Activated CD8-positive, alpha-beta memory T cell treated with anti-CD3 and anti-CD28 coated beads for 36 hours (primary cell): ENCODE results near the gene ALDH16A1. TPM values are rescaled to one million over a fixed set of nuclear protein-coding genes. Genes with fewer than 3 reads are reported as not detected.

Source experiments
- CTCF ChIA-PET: fragments of 350-600 bp; sonication (Branson Sonifier 250); formaldehyde crosslinking; loops from one replicate; lab custom pipeline; 2021; ENCODE audit warnings: antibody characterized with exemption; lab: Charles Lee
- POLR2A ChIA-PET: fragments of 350-600 bp; sonication (Branson Sonifier 250); formaldehyde crosslinking; loops from one replicate; lab custom pipeline; 2021; ENCODE audit warnings: antibody characterized with exemption; lab: Charles Lee
- total RNA-seq, 2 experiments: library from RNA; stranded (reverse); gene quantifications; one replicate each; pipeline ENCODE4 v1.2.3, GENCODE V29; 2021

ALDH16A1 gene
- total RNA-seq, 2 experiments from 2014 or later, result 38.4 to 38.5 TPM

DNA sequence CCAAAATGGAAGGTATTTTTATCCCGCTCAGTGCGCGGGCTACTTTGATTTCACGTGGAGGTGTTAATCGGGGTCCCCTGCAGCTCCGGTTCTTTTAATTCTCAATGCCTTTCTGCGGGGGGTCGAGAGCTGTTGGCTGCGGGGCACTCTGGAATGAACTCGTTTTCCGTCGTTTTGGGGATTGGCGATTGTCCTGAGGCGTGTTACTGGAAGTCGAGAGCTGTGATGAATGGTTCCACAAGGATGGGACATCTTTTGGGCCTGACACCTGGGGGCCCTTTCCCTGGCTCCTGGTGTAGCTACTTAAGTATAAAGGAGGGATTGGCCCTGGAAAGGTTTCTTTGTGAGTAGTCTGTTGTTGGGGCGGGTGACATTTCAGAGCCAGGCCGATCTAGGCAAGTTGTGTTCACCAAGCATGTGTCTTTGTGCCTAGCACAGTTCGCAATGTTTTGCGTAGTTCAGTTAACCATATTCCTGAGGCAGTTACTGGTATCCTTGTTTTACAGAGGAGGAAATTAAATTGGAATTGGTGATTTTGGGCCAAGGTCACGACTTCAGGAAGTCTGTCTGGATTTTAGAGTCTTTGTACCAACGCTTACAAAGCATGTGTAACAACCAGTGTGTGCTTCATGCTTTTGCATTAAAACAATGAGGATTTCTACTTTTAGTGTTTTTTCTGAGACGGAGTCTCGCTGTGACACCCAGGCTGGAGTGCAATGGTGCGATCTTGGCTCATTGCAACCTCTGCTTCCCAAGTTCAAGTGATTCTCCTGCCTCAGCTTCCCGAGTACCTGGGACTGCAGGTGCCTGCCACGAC lies 35.2 kb downstream of the ALDH16A1 start:
- ChIA-PET CTCF (interaction anchor here (0.5 to 1.9 kb wide), 5 partner anchors 11 to 19 kb away, joined by 3 to 8 read pairs (median 5); partner anchors contain the start of gene FLT3LG), POLR2A (interaction anchor here (0.9 to 1.3 kb wide), 6 partner anchors 8 to 152 kb away, joined by 3 to 14 read pairs (median 5); partner anchors contain the start of genes FLT3LG, PIH1D1, RPS11 and RRAS)

GRCh38 chr19:49488863-49489537 lies 36.0 kb downstream of the ALDH16A1 start:
- POLR2A ChIA-PET, result interaction anchor here (0.6 to 1.3 kb wide), 6 partner anchors 10 to 37 kb away, joined by 3 to 5 read pairs (median 4); partner anchors contain the start of genes ALDH16A1, FLT3LG and PIH1D1
- CTCF ChIA-PET, result interaction anchor here (0.5 to 1.9 kb wide), 5 partner anchors 10 to 18 kb away, joined by 4 to 8 read pairs (median 6); partner anchors contain the start of gene FLT3LG

- POLR2A ChIA-PET, result interaction anchor here (0.6 to 1.3 kb wide), 8 partner anchors 10 to 277 kb away, joined by 3 to 5 read pairs (median 4); partner anchors contain the start of genes ALDH16A1, AP2A1, FLT3LG and PIH1D1
- CTCF ChIA-PET, result interaction anchor here (0.6 to 1.3 kb wide), 4 partner anchors 9 to 47 kb away, joined by 3 to 6 read pairs (median 4); no protein-coding TSS in a partner anchor
Observed at GRCh38 chr19:49489601-49490167, 36.7 kb downstream of the ALDH16A1 start.

GRCh38 chr19:49490287-49491029 lies 37.4 kb downstream of the ALDH16A1 start:
- ChIA-PET POLR2A (interaction anchor here (0.7 to 1.2 kb wide), 2 partner anchors 12 to 17 kb away, joined by 3 read pairs; no protein-coding TSS in a partner anchor), CTCF (interaction anchor here (1.0 kb wide), 1 partner anchor 9 kb away, joined by 3 read pairs; no protein-coding TSS in a partner anchor)

DNA sequence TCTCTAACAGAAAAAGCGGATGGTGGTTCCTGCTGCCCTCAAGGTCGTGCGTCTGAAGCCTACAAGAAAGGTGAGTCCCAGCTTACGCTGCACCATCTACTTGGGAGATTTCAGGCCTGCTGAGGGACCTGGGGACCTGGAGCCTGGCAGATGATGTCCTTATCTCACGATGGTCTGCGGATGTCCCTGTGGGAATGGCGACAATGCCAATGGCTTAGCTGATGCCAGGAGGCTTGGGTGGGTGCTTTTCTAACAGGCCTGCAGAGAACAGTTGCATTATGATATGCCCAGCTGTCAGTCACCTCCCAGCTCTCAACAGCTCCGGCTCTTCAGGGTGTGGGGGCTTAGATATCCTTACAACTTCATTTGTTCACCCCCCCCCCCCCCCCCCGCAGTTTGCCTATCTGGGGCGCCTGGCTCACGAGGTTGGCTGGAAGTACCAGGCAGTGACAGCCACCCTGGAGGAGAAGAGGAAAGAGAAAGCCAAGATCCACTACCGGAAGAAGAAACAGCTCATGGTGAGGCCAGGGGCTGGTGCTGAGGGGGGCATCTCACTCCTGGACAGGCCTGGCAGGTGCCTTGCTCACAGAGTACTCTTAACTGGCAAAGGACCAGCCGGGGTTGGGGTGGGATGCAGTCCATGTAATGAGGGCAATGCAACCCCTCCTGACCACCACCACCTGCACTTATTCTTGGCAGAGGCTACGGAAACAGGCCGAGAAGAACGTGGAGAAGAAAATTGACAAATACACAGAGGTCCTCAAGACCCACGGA lies 38.2 kb downstream of the ALDH16A1 start:
- POLR2A ChIA-PET, result interaction anchor here (1.2 kb wide), 1 partner anchor 12 kb away, joined by 3 read pairs; no protein-coding TSS in a partner anchor

GRCh38 chr19:49491804-49492572 lies 39.0 kb downstream of the ALDH16A1 start:
- ChIA-PET POLR2A (interaction anchor here (0.9 to 1.4 kb wide), 3 partner anchors 19 to 100 kb away, joined by 3 to 7 read pairs (median 3); partner anchors contain the start of genes FLT3LG and NOSIP), CTCF (interaction anchor here (0.6 to 0.9 kb wide), 2 partner anchors 21 to 40 kb away, joined by 3 read pairs; partner anchors contain the start of gene PIH1D1)

More for the DNA sequence above, 38.2 kb downstream of the ALDH16A1 start:
- CTCF ChIA-PET, result interaction anchor here (0.6 kb wide), 1 partner anchor 40 kb away, joined by 3 read pairs; the partner anchor contains the start of gene PIH1D1

DNA sequence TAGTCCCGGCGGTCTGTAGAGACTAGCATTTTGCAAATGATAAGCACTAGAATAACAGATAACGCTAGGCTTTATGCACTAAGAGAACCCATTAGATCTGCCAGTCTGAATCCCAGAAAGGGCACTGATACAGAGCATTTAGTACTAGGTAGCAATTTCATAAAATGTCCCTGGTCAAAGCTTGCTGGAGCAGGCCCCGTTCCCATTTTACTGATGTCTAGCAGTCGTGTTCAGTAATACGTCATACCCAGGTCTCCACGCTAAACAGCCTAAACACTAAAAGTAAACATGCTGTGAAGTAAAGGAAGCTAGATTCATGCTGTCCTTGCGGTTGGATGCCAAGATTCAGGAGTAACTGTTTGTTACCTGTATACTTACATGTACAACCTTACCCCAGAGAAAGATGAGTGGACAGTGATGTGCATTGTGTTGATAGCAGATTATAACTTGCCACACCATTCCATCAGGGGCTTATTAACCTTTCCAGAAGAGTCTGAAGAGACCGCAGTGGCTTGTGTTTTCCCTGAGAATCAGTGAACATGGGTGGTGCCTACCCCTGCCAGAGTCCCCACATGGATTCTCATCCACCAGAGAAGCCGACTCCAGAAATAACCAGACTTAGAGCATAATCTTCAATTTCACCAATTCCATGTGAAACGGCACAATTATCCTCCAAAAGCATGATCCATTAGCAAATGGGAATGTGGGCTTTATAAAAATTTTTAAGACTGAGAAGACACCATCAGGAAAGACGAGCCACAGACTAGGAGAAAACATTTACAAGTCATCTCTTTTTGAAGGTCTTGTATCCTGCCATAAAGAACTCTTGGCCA lies 39.8 kb downstream of the ALDH16A1 start:
- CTCF ChIA-PET, result interaction anchor here (0.9 to 1.2 kb wide), 2 partner anchors 22 to 101 kb away, joined by 3 read pairs; no protein-coding TSS in a partner anchor
- POLR2A ChIA-PET, result interaction anchor here (0.6 to 1.4 kb wide), 4 partner anchors 20 to 1160 kb away, joined by 3 to 7 read pairs (median 3); partner anchors contain the start of genes FLT3LG and NOSIP

- ChIA-PET CTCF (interaction anchor here (1.4 to 1.6 kb wide), 2 partner anchors 21 to 23 kb away, joined by 4 to 5 read pairs; partner anchors contain the start of gene FLT3LG), POLR2A (interaction anchor here (0.5 to 1.8 kb wide), 4 partner anchors 9 to 167 kb away, joined by 3 to 14 read pairs (median 4); partner anchors contain the start of gene RPL13A)
Observed at GRCh38 chr19:49496574-49497008, 43.6 kb downstream of the ALDH16A1 start.

GRCh38 chr19:49497047-49497788 lies 44.2 kb downstream of the ALDH16A1 start:
- POLR2A ChIA-PET, result interaction anchor here (1.8 kb wide), 1 partner anchor 9 kb away, joined by 14 read pairs; the partner anchor contains the start of gene RPL13A
- CTCF ChIA-PET, result interaction anchor here (0.8 to 1.6 kb wide), 3 partner anchors 9 to 110 kb away, joined by 3 to 5 read pairs (median 5); no protein-coding TSS in a partner anchor

GRCh38 chr19:49497789-49498103 lies 44.7 kb downstream of the ALDH16A1 start:
- ChIA-PET POLR2A (no interaction called here), CTCF (interaction anchor here (0.8 to 1.1 kb wide), 2 partner anchors 8 to 110 kb away, joined by 3 to 5 read pairs; no protein-coding TSS in a partner anchor)

DNA sequence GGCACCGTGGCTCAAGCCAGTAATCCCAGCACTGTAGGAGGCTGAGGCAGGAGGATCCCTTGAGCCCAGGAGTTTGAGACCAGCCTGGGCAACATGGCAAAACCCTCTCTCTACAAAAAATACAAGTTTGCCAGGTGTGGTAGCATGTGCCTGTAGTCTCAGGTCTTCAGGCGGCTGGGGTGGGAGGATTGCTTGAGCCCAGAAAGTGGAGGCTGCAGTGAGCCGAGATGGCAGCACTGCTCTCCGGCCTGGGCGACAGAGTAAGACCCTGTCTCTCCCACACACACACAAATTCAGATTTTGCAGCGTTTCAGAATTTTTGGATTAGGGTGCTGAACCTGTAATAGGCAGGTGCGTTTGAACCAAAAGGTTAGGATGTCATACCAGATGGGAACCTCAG lies 45.5 kb downstream of the ALDH16A1 start:
- CTCF ChIA-PET, result interaction anchor here (0.6 to 2.1 kb wide), 3 partner anchors 10 to 179 kb away, joined by 3 to 8 read pairs (median 5); no protein-coding TSS in a partner anchor
- POLR2A ChIA-PET, result interaction anchor here (0.5 to 0.6 kb wide), 3 partner anchors 47 to 92 kb away, joined by 4 to 7 read pairs (median 5); no protein-coding TSS in a partner anchor

- CTCF ChIA-PET, result interaction anchor here (0.6 to 2.1 kb wide), 4 partner anchors 9 to 179 kb away, joined by 3 to 8 read pairs (median 4); no protein-coding TSS in a partner anchor
- POLR2A ChIA-PET, result interaction anchor here (0.6 to 1.4 kb wide), 4 partner anchors 47 to 91 kb away, joined by 3 to 7 read pairs (median 4); partner anchors contain the start of genes NOSIP and PIH1D1
Observed at GRCh38 chr19:49499030-49499670, 46.1 kb downstream of the ALDH16A1 start.

DNA sequence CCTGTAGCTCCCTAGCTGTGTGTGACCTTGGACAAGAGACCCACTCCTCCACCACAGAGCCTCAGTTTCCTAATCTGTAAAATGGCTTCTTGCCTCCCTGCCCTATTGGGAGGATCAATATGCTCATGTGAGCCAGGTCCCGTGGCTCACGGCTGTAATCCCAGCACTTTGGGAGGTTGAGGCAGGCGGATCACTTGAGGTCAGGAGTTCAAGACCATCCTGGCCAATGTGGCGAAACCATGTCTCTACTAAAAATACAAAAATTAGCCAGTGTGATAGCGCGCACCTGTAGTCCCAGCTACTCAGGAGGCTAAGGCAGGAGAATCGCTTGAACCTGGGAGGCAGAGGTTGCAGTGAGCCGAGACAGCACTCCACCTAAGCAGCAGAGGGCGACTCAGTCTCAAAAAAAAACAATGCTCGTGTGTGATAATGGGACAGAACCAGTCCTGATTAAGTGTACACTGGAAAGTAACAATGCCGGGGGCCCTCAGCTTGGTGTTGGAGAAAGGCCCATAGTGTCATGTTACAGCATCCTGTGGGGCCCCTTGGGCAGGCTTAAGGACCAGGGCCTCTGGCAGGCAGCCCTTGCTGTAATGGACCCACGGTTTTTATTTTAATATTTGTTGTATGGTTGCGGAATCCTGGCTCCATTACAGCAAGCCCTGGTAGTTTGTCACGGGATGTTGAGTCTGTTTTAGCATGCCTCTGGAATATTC lies 50.0 kb downstream of the ALDH16A1 start:
- ChIA-PET CTCF (interaction anchor here (0.6 to 8.4 kb wide), 13 partner anchors 9 to 796 kb away, joined by 3 to 66 read pairs (median 5); partner anchors contain the start of genes NOSIP and PTOV1), POLR2A (interaction anchor here (0.6 kb wide), 1 partner anchor 35 kb away, joined by 4 read pairs; no protein-coding TSS in a partner anchor)
